DOHH2 (cell line): ENCODE results near the gene PPP1R11.

Experiments used
- H3F3A ChIP-seq: fragments of 200-600 bp; sonication (generic), shearing (Covaris generic); 2 replicates; pipeline ENCODE4 v1.6.0; 2016; ENCODE audit warnings: antibody characterized with exemption, mild to moderate bottlenecking; ENCODE audit not compliant: control insufficient read depth, insufficient read depth
- H3K27ac ChIP-seq: fragments of 200-600 bp; sonication (generic); 2 replicates; pipeline ENCODE4 v1.5.1; 2014; ENCODE audit warnings: low read depth, mild to moderate bottlenecking, low read length, moderate library complexity
- H3K27me3 ChIP-seq: fragments of 200-600 bp; sonication (generic); 2 replicates; pipeline ENCODE4 v1.6.1; 2014; ENCODE audit warnings: mild to moderate bottlenecking, low read length, mixed read lengths; ENCODE audit not compliant: control insufficient read depth
- H3K36me3 ChIP-seq: fragments of 200-600 bp; sonication (generic); 2 replicates; pipeline ENCODE4 v1.6.1; 2014; ENCODE audit warnings: mild to moderate bottlenecking, low read length, moderate library complexity, mixed read lengths; ENCODE audit not compliant: control insufficient read depth
- H3K4me1 ChIP-seq: fragments of 200-600 bp; sonication (generic); 2 replicates; pipeline ENCODE4 v1.6.1; 2014; ENCODE audit warnings: mild to moderate bottlenecking, low read length, mixed read lengths; ENCODE audit not compliant: control insufficient read depth
- H3K4me2 ChIP-seq: fragments of 200-600 bp; sonication (generic); 2 replicates; pipeline ENCODE4 v1.6.0; 2014; ENCODE audit warnings: mild to moderate bottlenecking, low read length, moderate library complexity
- H3K4me3 ChIP-seq: fragments of 200-600 bp; sonication (generic); 2 replicates; pipeline ENCODE4 v1.5.1; 2014; ENCODE audit warnings: mild to moderate bottlenecking, low read length, mixed read lengths
- H3K79me2 ChIP-seq: fragments of 200-600 bp; sonication (generic); 2 replicates; pipeline ENCODE4 v1.6.1; 2014; ENCODE audit warnings: mild to moderate bottlenecking, low read length, mixed read lengths; ENCODE audit not compliant: control insufficient read depth
- H3K9me2 ChIP-seq: fragments of 200-600 bp; sonication (generic); replicated peaks from 2 replicates; pipeline ENCODE4 v1.6.1; 2014; ENCODE audit warnings: mild to moderate bottlenecking, low read length, mixed read lengths; ENCODE audit not compliant: control insufficient read depth
- H3K9me3 ChIP-seq: fragments of 200-600 bp; sonication (generic); 2 replicates; pipeline ENCODE4 v1.6.1; 2014; ENCODE audit warnings: antibody characterized with exemption, low read length, mixed read lengths; ENCODE audit not compliant: control insufficient read depth, insufficient read depth
- H4K20me1 ChIP-seq: fragments of 200-600 bp; sonication (generic); 2 replicates; pipeline ENCODE4 v1.6.0; 2014; ENCODE audit warnings: low read depth, mild to moderate bottlenecking, antibody characterized with exemption, low read length, moderate library complexity; ENCODE audit not compliant: control insufficient read depth, insufficient read depth
- CTCF ChIP-seq: fragments of 200-600 bp; sonication (generic); IDR thresholded peaks from one replicate; pipeline ENCODE4 v1.5.1; 2014; ENCODE audit warnings: antibody characterized with exemption, mild to moderate bottlenecking, low read depth, low read length; ENCODE audit not compliant: poor library complexity, severe bottlenecking
- EZH2phosphoT487 ChIP-seq: fragments of 200-600 bp; sonication (generic); IDR thresholded peaks from 2 replicates; pipeline ENCODE4 v1.6.1; 2017; ENCODE audit warnings: borderline replicate concordance, mild to moderate bottlenecking, antibody characterized with exemption, low read length, moderate library complexity, mixed read lengths

Gene PPP1R11

DNA sequence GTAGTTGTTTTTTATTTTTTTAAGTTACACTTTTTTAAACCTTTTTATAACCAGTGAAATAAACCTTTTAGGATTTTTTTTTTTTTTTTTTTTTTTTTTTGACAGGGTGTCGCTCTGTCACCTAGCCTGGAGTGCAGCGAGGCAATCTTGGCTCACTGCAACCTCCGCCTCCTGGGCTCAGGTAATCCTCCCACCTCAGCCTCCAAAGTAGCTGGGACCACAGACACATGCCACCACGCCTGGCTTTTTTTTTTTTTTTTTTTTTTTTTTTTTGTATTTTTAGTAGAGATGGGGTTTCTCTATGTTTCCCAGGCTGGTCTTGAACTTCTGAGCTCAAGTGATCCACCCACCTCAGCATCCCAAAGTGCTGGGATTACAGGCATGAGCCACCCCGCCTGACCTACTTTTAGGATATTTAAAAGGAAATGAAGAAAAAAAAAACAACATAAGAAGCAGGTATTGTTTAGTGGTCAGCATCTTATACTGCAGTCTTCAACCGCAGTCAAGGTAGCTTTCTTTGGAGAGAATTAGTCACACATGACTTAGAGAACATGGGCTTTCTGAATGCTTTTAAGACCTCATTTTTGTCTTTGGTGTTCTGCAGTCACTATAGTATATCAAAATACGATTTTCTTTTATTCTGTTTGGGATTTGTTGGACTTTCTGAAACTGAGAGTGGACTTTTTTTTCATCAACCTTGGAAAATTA lies 4.4 kb upstream of the PPP1R11 start:
- H3K4me2 ChIP-seq = peak overlapping the region; percentile 81
- no peaks in the 10 kb centered on the region for H3K27me3 ChIP-seq
- no peaks in the 10 kb centered on the region for H3K9me2 ChIP-seq
- peaks cover 48% of the 10 kb centered on the region for H3K36me3 ChIP-seq
- no peak for TF ChIP-seq EZH2phosphoT487
- TF ChIP-seq CTCF = no peak
- peaks cover 34% of the 10 kb centered on the region for H3K4me1 ChIP-seq
- H3K79me2 ChIP-seq = peaks cover 49% of the 10 kb centered on the region
- H4K20me1 ChIP-seq = no peaks in the 10 kb centered on the region
- H3F3A ChIP-seq = peaks cover 4% of the 10 kb centered on the region; the same call in 1 of the 2 replicates
- no peaks in the 10 kb centered on the region for H3K9me3 ChIP-seq
- peak overlapping the region; percentile 100 for H3K4me3 ChIP-seq
- H3K27ac ChIP-seq = no peak overlapping the region

DNA sequence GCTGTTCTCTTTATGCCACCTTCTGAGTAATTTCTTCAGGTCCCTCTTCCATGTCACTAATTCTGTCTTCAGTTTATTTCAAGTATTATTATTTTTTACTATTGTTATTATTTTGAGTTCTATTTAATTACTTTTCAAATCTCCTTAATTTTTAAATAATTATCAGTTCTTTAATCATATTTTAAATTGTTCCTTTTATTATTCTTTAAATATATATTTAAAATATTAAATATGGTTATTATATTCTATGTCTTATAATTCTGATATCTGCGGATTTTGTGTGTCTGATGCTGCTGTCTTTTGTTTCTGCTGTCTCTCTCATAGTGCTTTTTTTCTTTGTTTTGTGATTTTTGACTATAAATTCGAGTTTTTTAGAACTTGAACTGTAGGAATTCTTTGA lies 3.7 kb upstream of the PPP1R11 start:
- no peaks in the 10 kb centered on the region for H3K9me2 ChIP-seq
- peaks cover 56% of the 10 kb centered on the region for H3K79me2 ChIP-seq
- H3K4me3 ChIP-seq = no peak overlapping the region
- H4K20me1 ChIP-seq = no peaks in the 10 kb centered on the region
- peaks cover 40% of the 10 kb centered on the region for H3K4me1 ChIP-seq
- H3K36me3 ChIP-seq = peaks cover 41% of the 10 kb centered on the region
- no peak overlapping the region for H3K27ac ChIP-seq
- H3K4me2 ChIP-seq = peak overlapping the region; percentile 21; the same call in 1 of the 2 replicates
- H3K27me3 ChIP-seq = no peaks in the 10 kb centered on the region
- TF ChIP-seq EZH2phosphoT487 (no peak), CTCF (no peak)
- H3K9me3 ChIP-seq = no peaks in the 10 kb centered on the region
- peaks cover 4% of the 10 kb centered on the region; the same call in 1 of the 2 replicates for H3F3A ChIP-seq

- Histone ChIP-seq H3K4me1 (peaks cover 31% of the 10 kb centered on the region), H3F3A (peaks cover 4% of the 10 kb centered on the region; the same call in 1 of the 2 replicates), H3K27ac (peak overlapping the region; percentile 79), H3K27me3 (no peaks in the 10 kb centered on the region), H3K79me2 (peaks cover 40% of the 10 kb centered on the region), H3K4me2 (peak overlapping the region; percentile 68), H3K9me3 (no peaks in the 10 kb centered on the region), H3K36me3 (peaks cover 39% of the 10 kb centered on the region), H3K9me2 (no peaks in the 10 kb centered on the region), H3K4me3 (peak overlapping the region; percentile 81), H4K20me1 (no peaks in the 10 kb centered on the region)
- TF ChIP-seq EZH2phosphoT487 (no peak), CTCF (no peak)
Observed at GRCh38 chr6:30066082-30066481, 916 bp upstream of the PPP1R11 start.
